ENCODE data around the gene ALKBH2.

ALKBH2 gene

GRCh38 chr12:109085590-109085989 lies 7.7 kb downstream of the ALKBH2 start:
- Histone ChIP-seq H2BK15ac (ENCODE audit: low read length) (no peak overlapping the region), H3K4ac (ENCODE audit: low read length) (no peak overlapping the region), H3K4me3 (ENCODE audit: low read length in 2 of 2) (peak overlapping the region in 1 of 2 donors; percentile 16), H2BK5ac (ENCODE audit: low read length) (no peak overlapping the region), H3K36me3 (replicated peaks in 1 of 2; ENCODE audit: control insufficient read depth in 2 of 2, insufficient read depth in 2 of 2, low read length in 2 of 2) (peaks cover 39 to 100% of the 10 kb centered on the region in 2 donors), H2BK12ac (ENCODE audit: low read length) (no peak overlapping the region), H2AFZ (ENCODE audit: low read length) (no peak overlapping the region), H3K14ac (ENCODE audit: low read length) (no peak overlapping the region), H3K27ac (replicated peaks; ENCODE audit: low read length) (no peak overlapping the region), H2AK5ac (ENCODE audit: low read depth, low read length) (no peak overlapping the region), H3K23ac (ENCODE audit: low read depth, low read length, poor library complexity) (no peak overlapping the region), H3K27me3 (ENCODE audit: control insufficient read depth in 3 of 3, insufficient read depth in 3 of 3, low read depth in 1 of 3, low read length in 3 of 3) (no peaks in the 10 kb centered on the region), H3K4me2 (ENCODE audit: insufficient read depth, low read length, poor library complexity, severe bottlenecking) (no peak overlapping the region), H2BK120ac (ENCODE audit: low read depth, low read length) (no peak overlapping the region), H3K4me1 (ENCODE audit: control insufficient read depth in 2 of 2, insufficient read depth in 1 of 2, low read depth in 1 of 2, low read length in 2 of 2) (no peaks in the 10 kb centered on the region), H3K9ac (ENCODE audit: low read depth, low read length, poor library complexity) (peak overlapping the region; percentile 17), H3K9me3 (replicated peaks in 1 of 2; ENCODE audit: control insufficient read depth in 2 of 2, insufficient read depth in 1 of 2, low read depth in 1 of 2, low read length in 2 of 2) (peaks cover 0 to 1% of the 10 kb centered on the region in 2 donors), H3K79me1 (ENCODE audit: low read depth, low read length) (no peaks in the 10 kb centered on the region), H4K8ac (ENCODE audit: low read depth, low read length) (no peak overlapping the region), H3K18ac (ENCODE audit: low read length) (no peak overlapping the region), H4K91ac (ENCODE audit: low read depth, low read length, poor library complexity) (no peak overlapping the region)
- no CpG with 5 or more reads among the region's 11 CpGs for WGBS, 2 donors (ENCODE audit: extremely low coverage in 2 of 2, insufficient read length in 2 of 2, insufficient replicate concordance in 1 of 2)
- DNase-seq (ENCODE audit: low spot score) = no peak

- no peak overlapping the region for H2BK5ac ChIP-seq (ENCODE audit: low read length)
- no peak overlapping the region for H3K4me2 ChIP-seq (ENCODE audit: insufficient read depth, low read length, poor library complexity, severe bottlenecking)
- H3K36me3 ChIP-seq (replicated peaks in 1 of 2; ENCODE audit: control insufficient read depth in 2 of 2, insufficient read depth in 2 of 2, low read length in 2 of 2) = peaks cover 34 to 96% of the 10 kb centered on the region in 2 donors
- H3K23ac ChIP-seq (ENCODE audit: low read depth, low read length, poor library complexity) = no peak overlapping the region
- H2BK120ac ChIP-seq (ENCODE audit: low read depth, low read length) = no peak overlapping the region
- H3K14ac ChIP-seq (ENCODE audit: low read length) = no peak overlapping the region
- no peak overlapping the region for H4K91ac ChIP-seq (ENCODE audit: low read depth, low read length, poor library complexity)
- DNase-seq (ENCODE audit: low spot score) = no peak
- no peak overlapping the region for H3K9ac ChIP-seq (ENCODE audit: low read depth, low read length, poor library complexity)
- no peak overlapping the region for H2AK5ac ChIP-seq (ENCODE audit: low read depth, low read length)
- no peak overlapping the region for H4K8ac ChIP-seq (ENCODE audit: low read depth, low read length)
- no peaks in the 10 kb centered on the region for H3K79me1 ChIP-seq (ENCODE audit: low read depth, low read length)
- no peak overlapping the region for H2AFZ ChIP-seq (ENCODE audit: low read length)
- no CpG with 5 or more reads among the region's 2 CpGs for WGBS, 2 donors (ENCODE audit: extremely low coverage in 2 of 2, insufficient read length in 2 of 2, insufficient replicate concordance in 1 of 2)
- no peaks in the 10 kb centered on the region for H3K27me3 ChIP-seq (ENCODE audit: control insufficient read depth in 3 of 3, insufficient read depth in 3 of 3, low read depth in 1 of 3, low read length in 3 of 3)
- no peak overlapping the region for H3K4me3 ChIP-seq (ENCODE audit: low read length in 2 of 2)
- H3K18ac ChIP-seq (ENCODE audit: low read length) = no peak overlapping the region
- peaks cover 0 to 1% of the 10 kb centered on the region in 2 donors for H3K9me3 ChIP-seq (replicated peaks in 1 of 2; ENCODE audit: control insufficient read depth in 2 of 2, insufficient read depth in 1 of 2, low read depth in 1 of 2, low read length in 2 of 2)
- no peak overlapping the region for H3K4ac ChIP-seq (ENCODE audit: low read length)
- H2BK12ac ChIP-seq (ENCODE audit: low read length) = no peak overlapping the region
- H3K27ac ChIP-seq (replicated peaks; ENCODE audit: low read length) = no peak overlapping the region
- no peak overlapping the region for H2BK15ac ChIP-seq (ENCODE audit: low read length)
- H3K4me1 ChIP-seq (ENCODE audit: control insufficient read depth in 2 of 2, insufficient read depth in 1 of 2, low read depth in 1 of 2, low read length in 2 of 2) = no peaks in the 10 kb centered on the region
These were observed 8.8 kb downstream of the ALKBH2 start for GRCh38 chr12:109084425-109084824.

- H2AFZ ChIP-seq (ENCODE audit: low read length) = no peak overlapping the region
- no peak overlapping the region for H2AK5ac ChIP-seq (ENCODE audit: low read depth, low read length)
- no peak overlapping the region for H3K4me3 ChIP-seq (ENCODE audit: low read length in 2 of 2)
- no peak overlapping the region for H2BK15ac ChIP-seq (ENCODE audit: low read length)
- H3K18ac ChIP-seq (ENCODE audit: low read length) = no peak overlapping the region
- no peak overlapping the region for H2BK12ac ChIP-seq (ENCODE audit: low read length)
- H3K14ac ChIP-seq (ENCODE audit: low read length) = no peak overlapping the region
- H3K9me3 ChIP-seq (replicated peaks in 1 of 2; ENCODE audit: control insufficient read depth in 2 of 2, insufficient read depth in 1 of 2, low read depth in 1 of 2, low read length in 2 of 2) = peaks cover 0 to 1% of the 10 kb centered on the region in 2 donors
- H3K9ac ChIP-seq (ENCODE audit: low read depth, low read length, poor library complexity) = no peak overlapping the region
- no peak overlapping the region for H2BK5ac ChIP-seq (ENCODE audit: low read length)
- H3K27ac ChIP-seq (replicated peaks; ENCODE audit: low read length) = no peak overlapping the region
- H3K79me1 ChIP-seq (ENCODE audit: low read depth, low read length) = no peaks in the 10 kb centered on the region
- H3K4me1 ChIP-seq (ENCODE audit: control insufficient read depth in 2 of 2, insufficient read depth in 1 of 2, low read depth in 1 of 2, low read length in 2 of 2) = no peaks in the 10 kb centered on the region
- H3K27me3 ChIP-seq (ENCODE audit: control insufficient read depth in 3 of 3, insufficient read depth in 3 of 3, low read depth in 1 of 3, low read length in 3 of 3) = no peaks in the 10 kb centered on the region
- no peak overlapping the region for H4K8ac ChIP-seq (ENCODE audit: low read depth, low read length)
- WGBS, 2 donors (ENCODE audit: extremely low coverage in 2 of 2, insufficient read length in 2 of 2, insufficient replicate concordance in 1 of 2) = no CpG with 5 or more reads among the region's 14 CpGs
- no peak overlapping the region for H4K91ac ChIP-seq (ENCODE audit: low read depth, low read length, poor library complexity)
- H3K23ac ChIP-seq (ENCODE audit: low read depth, low read length, poor library complexity) = no peak overlapping the region
- H3K36me3 ChIP-seq (replicated peaks in 1 of 2; ENCODE audit: control insufficient read depth in 2 of 2, insufficient read depth in 2 of 2, low read length in 2 of 2) = peaks cover 27 to 82% of the 10 kb centered on the region in 2 donors
- H2BK120ac ChIP-seq (ENCODE audit: low read depth, low read length) = no peak overlapping the region
- no peak overlapping the region for H3K4ac ChIP-seq (ENCODE audit: low read length)
- no peak for DNase-seq (ENCODE audit: low spot score)
- H3K4me2 ChIP-seq (ENCODE audit: insufficient read depth, low read length, poor library complexity, severe bottlenecking) = no peak overlapping the region
These were observed 10.5 kb downstream of the ALKBH2 start for GRCh38 chr12:109082751-109083150.

DNA sequence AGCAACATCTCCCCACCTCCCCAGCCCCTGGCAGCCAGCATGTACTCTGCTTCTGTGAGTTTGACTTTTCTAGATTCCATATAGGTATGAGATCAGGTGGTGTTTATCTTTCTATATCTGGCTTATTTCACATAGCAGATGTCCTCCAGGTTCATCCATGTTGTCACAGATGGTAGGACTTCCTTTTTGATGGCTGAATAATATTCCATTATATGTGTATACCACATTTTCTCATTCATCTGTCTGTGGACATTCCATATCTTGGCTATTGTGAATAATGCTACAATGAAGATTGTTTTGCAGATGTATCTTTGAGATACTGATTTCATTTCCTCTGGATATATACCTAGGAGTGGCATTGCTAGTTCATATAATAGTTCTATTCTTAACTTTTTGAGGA lies 18.4 kb downstream of the ALKBH2 start:
- peaks cover 7 to 59% of the 10 kb centered on the region in 2 donors for H3K36me3 ChIP-seq (replicated peaks in 1 of 2; ENCODE audit: control insufficient read depth in 2 of 2, insufficient read depth in 2 of 2, low read length in 2 of 2)
- H3K4me1 ChIP-seq (ENCODE audit: control insufficient read depth in 2 of 2, insufficient read depth in 1 of 2, low read depth in 1 of 2, low read length in 2 of 2) = peaks cover 0 to 4% of the 10 kb centered on the region in 2 donors
- H2BK15ac ChIP-seq (ENCODE audit: low read length) = no peak overlapping the region
- no peak overlapping the region for H2BK120ac ChIP-seq (ENCODE audit: low read depth, low read length)
- no peak overlapping the region for H3K18ac ChIP-seq (ENCODE audit: low read length)
- H3K14ac ChIP-seq (ENCODE audit: low read length) = no peak overlapping the region
- H3K4me2 ChIP-seq (ENCODE audit: insufficient read depth, low read length, poor library complexity, severe bottlenecking) = no peak overlapping the region
- H2AFZ ChIP-seq (ENCODE audit: low read length) = no peak overlapping the region
- no peak overlapping the region for H3K9ac ChIP-seq (ENCODE audit: low read depth, low read length, poor library complexity)
- no peak overlapping the region for H2AK5ac ChIP-seq (ENCODE audit: low read depth, low read length)
- H3K27ac ChIP-seq (replicated peaks; ENCODE audit: low read length) = no peak overlapping the region
- H3K79me1 ChIP-seq (ENCODE audit: low read depth, low read length) = no peaks in the 10 kb centered on the region
- no peak for DNase-seq (ENCODE audit: low spot score)
- H3K27me3 ChIP-seq (ENCODE audit: control insufficient read depth in 3 of 3, insufficient read depth in 3 of 3, low read depth in 1 of 3, low read length in 3 of 3) = no peaks in the 10 kb centered on the region
- H2BK12ac ChIP-seq (ENCODE audit: low read length) = no peak overlapping the region
- H3K23ac ChIP-seq (ENCODE audit: low read depth, low read length, poor library complexity) = no peak overlapping the region
- no peak overlapping the region for H2BK5ac ChIP-seq (ENCODE audit: low read length)
- no peak overlapping the region for H4K8ac ChIP-seq (ENCODE audit: low read depth, low read length)
- H3K4me3 ChIP-seq (ENCODE audit: low read length in 2 of 2) = no peak overlapping the region
- no peak overlapping the region for H3K4ac ChIP-seq (ENCODE audit: low read length)
- no peak overlapping the region for H4K91ac ChIP-seq (ENCODE audit: low read depth, low read length, poor library complexity)
- peaks cover 0 to 5% of the 10 kb centered on the region in 2 donors for H3K9me3 ChIP-seq (replicated peaks in 1 of 2; ENCODE audit: control insufficient read depth in 2 of 2, insufficient read depth in 1 of 2, low read depth in 1 of 2, low read length in 2 of 2)
